H1 (cell line): ENCODE results near the gene FNDC10. TPM values are rescaled to one million over a fixed set of nuclear protein-coding genes. Genes with fewer than 3 reads are reported as not detected.

Experiments used
- NANOG ChIP-seq: IDR thresholded peaks from 2 replicates; pipeline ENCODE4 v1.6.1; 2011; ENCODE audit warnings: low read length, low read depth, mild to moderate bottlenecking, inconsistent platforms; ENCODE audit not compliant: insufficient read depth, poor library complexity, severe bottlenecking
- polyA plus RNA-seq, 7 experiments: library from polyadenylated mRNA; depleted of rRNA in 3 of 7; stranded (reverse) in 5 of 7; unstranded in 2 of 7; fragments of >200 nt in 5 of 7; fragments of 200-250 nt in 2 of 7; gene quantifications; 1 replicate in 5 of 7; 2 replicates in 1 of 7; 4 replicates in 1 of 7; pipeline versions ENCODE4 v1.2.1 to v1.2.3, GENCODE V29; 2011 to 2013; ENCODE audit warnings: missing spikeins in 2 of 7, mixed read lengths in 2 of 7
- total RNA-seq: library from RNA; stranded (reverse); fragmentation: NEBNext Ultra II Directional; extraction: Animal tissue kit (Norgen Biotek cat#: 25700); gene quantifications from 2 replicates; pipeline ENCODE4 v1.2.1, GENCODE V29; 2021

FNDC10 gene
- total and polyA plus RNA-seq, 2 of the 8 experiments (the other 6 are each of a cell fraction or from before 2014, with no cell fraction given) = 19.0 to 21.8 TPM

DNA sequence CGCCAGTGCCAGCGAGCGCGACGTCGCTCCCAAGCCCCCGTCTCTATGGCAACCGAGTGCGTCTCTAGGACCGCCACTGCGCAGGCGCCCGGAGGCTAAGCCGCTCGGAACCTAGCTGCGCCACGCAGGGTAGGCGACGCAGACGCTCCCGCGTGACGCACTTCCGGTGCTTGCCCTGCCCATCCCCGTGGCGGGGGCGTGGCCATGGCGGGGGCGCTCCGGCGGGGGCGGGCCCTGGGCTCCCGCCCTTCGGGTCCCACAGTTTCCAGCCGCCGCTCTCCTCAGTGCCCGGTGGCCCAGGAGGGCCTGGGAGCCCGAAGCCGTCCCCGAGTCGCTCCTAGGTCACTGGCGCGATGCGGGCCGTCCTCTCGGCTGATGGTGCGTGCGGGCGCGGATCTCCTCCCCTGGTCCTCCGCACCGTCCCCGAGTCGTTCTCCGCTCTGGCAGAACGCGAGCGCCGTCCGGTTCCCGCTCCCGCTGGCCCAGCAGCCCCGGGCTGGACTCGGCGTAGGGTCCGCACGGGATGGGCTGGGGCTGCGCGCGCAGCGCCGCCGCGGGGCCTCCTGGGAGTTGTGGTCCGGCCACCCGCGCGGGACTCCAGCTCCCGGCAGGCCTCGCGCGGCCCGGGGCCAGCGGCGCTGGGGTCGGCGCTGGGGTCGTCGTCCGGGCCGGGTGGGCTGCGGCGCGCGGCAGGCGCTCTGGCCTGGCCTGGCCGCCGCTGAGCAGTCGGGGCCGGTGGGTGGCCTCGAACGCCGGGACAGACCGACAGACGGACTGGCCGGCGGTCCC lies 15.5 kb upstream of the FNDC10 start, which contains the start of gene MIB2 (continued):
- no peak for TF ChIP-seq NANOG
